NT2/D1 (cell line): ENCODE results near the gene STX8.

Source experiments
- DNase-seq: peaks from one replicate; pipeline ENCODE4 v3.0.0-alpha.2; 2011; ENCODE audit warnings: low read depth, low spot score
- H3K27me3 ChIP-seq: 2 replicates; pipeline ENCODE4 v1.6.0; 2011; ENCODE audit warnings: mild to moderate bottlenecking; ENCODE audit not compliant: insufficient read length, insufficient read depth
- H3K36me3 ChIP-seq: 2 replicates; pipeline ENCODE4 v1.6.1; 2011; ENCODE audit warnings: mild to moderate bottlenecking, low read length, mixed read lengths; ENCODE audit not compliant: insufficient read depth, insufficient read length
- H3K4me1 ChIP-seq: 2 replicates; pipeline ENCODE4 v1.5.1; 2011; ENCODE audit not compliant: insufficient read depth, insufficient read length
- H3K4me3 ChIP-seq: 2 replicates; pipeline ENCODE4 v1.5.1; 2011; ENCODE audit warnings: low read depth; ENCODE audit not compliant: insufficient read length
- H3K9ac ChIP-seq: 2 replicates; pipeline ENCODE4 v1.6.0; 2011; ENCODE audit warnings: low read depth; ENCODE audit not compliant: insufficient read length
- H3K9me3 ChIP-seq: 2 replicates; pipeline ENCODE4 v1.5.1; 2011; ENCODE audit warnings: mild to moderate bottlenecking, low read length; ENCODE audit not compliant: insufficient read depth
- SUZ12 ChIP-seq: IDR thresholded peaks from 2 replicates; pipeline ENCODE4 v1.6.1; 2011; ENCODE audit not compliant: insufficient read length, insufficient read depth; ENCODE audit errors: extremely low read depth
- YY1 ChIP-seq: IDR thresholded peaks from 2 replicates; pipeline ENCODE4 v1.6.1; 2011; ENCODE audit not compliant: insufficient read length, insufficient read depth
- ZNF274 ChIP-seq: IDR thresholded peaks from 2 replicates; pipeline ENCODE4 v1.6.1; 2011; ENCODE audit warnings: mild to moderate bottlenecking, low read depth, low read length

Gene STX8

DNA sequence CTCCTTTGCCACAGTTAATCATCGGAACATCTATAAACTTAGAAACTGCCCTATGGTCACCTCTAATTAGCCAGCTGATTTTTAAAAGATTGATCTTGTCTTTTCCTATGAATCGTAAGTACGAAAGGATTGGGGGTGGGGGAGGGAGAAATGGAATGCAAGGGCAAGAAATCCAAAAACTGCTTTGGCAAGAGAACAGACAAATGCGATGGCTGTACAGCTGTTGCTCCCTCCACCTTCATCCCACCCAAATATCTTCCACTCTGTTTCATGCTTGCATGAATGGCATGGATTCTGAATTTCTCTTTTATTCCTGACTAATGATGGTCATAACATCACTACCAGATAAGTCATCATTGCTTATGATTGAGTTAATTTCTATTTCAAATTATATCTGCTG is 165.7 kb downstream of the STX8 start:
- H3K4me1 ChIP-seq: no peaks in the 10 kb centered on the region
- H3K27me3 ChIP-seq: no peaks in the 10 kb centered on the region
- TF ChIP-seq SUZ12 (no peak), YY1 (no peak), ZNF274 (no peak)
- no peak overlapping the region for H3K9ac ChIP-seq
- no peaks in the 10 kb centered on the region for H3K9me3 ChIP-seq
- H3K4me3 ChIP-seq: no peak overlapping the region
- no peaks in the 10 kb centered on the region for H3K36me3 ChIP-seq
- no peak for DNase-seq

DNA sequence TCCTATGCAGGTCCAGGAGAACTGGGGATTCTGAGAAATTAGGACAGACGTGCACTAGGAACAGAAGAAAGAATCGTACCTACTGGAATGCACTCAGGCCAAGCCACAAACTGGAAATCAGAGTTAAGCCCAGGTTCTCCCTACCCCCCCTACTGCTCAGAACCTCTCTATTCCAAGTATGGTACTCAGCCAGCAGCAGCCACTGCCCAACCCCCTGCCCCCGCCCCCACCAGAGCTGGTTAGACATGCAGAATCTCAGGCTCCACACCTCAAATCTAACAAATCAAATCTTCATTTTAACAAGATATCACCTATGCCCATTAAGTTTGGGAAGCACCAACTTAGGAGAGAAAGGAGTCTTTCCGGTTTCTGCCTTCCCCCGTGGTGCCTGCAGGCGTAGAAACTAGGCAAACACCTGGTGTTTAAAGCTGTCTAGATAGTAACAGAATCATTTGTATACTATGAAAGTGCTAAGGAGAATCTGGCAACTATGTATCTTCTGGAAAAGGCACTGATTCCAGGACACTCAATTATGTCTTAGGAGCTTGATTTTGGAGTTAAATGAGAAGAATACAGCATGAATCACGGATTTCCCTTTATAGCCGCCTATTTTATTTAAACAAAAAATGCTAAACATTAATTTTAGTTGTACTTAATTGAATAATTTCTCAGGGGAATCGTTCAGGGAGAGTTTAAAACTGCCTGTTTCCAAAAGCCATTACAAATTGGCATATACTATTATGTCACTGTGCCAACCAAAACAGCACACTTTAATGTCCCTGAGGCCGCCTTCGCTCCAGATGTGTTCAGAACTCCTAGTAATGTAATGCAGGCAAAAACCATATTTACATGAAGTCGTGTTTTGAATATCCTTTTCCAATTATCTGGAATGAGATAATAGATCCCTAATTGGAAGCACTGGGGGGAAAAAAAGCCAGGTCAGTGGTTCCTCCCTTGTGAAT is 166.5 kb downstream of the STX8 start:
- TF ChIP-seq ZNF274 (no peak), SUZ12 (no peak), YY1 (no peak)
- Histone ChIP-seq H3K4me1 (no peaks in the 10 kb centered on the region), H3K9ac (no peak overlapping the region), H3K36me3 (no peaks in the 10 kb centered on the region), H3K9me3 (no peaks in the 10 kb centered on the region), H3K4me3 (no peak overlapping the region), H3K27me3 (no peaks in the 10 kb centered on the region)
- no peak for DNase-seq

DNA sequence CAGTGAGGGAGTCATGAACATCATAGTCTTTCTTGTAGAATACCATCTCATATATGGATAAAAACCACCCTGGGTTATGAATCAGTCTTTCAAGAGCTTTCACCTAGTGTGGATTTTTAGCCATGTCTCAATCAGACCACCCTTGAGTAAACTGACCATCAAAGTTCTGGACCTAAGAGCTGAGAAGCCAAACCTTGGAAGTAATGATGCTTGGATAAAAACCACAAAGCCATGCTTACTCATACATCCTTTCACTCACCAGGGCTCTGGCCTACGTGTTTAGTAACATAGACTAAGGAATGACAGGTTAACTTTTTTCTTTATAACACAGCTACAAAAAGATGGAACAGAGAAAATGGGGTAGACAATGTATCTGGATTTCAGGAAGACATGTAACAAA is 167.2 kb downstream of the STX8 start:
- no peak overlapping the region for H3K4me3 ChIP-seq
- no peaks in the 10 kb centered on the region for H3K4me1 ChIP-seq
- H3K27me3 ChIP-seq: no peaks in the 10 kb centered on the region
- no peak for DNase-seq
- TF ChIP-seq SUZ12 (no peak), ZNF274 (no peak), YY1 (no peak)
- H3K9me3 ChIP-seq: no peaks in the 10 kb centered on the region
- H3K9ac ChIP-seq: no peak overlapping the region
- no peaks in the 10 kb centered on the region for H3K36me3 ChIP-seq

DNA sequence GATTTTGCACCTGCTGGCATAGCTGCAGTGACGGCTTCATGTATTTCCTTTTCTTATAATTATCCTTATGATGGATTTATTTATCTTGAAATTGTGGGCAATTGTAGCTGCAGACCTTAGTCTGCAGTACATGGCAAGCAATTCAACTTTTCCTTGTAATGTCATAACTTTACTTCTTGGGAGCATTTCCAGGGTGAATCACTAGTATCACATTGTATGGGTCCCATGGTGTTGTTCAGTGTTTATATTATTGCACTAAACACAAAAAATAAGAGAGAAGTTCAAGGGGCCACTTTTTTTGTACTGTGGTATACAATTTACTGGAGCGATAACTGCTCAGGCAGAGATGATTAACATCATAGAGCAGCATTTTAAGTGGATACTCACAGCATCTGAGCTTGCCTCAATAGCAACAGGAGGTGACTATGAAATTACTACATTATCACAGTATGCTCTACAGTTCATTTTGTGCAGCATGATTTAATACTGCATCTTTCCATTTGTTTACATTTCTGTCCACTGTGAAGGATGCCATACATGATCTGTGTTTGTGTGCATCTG is 169.5 kb downstream of the STX8 start:
- DNase-seq: no peak
- Histone ChIP-seq H3K4me3 (no peak overlapping the region), H3K27me3 (no peaks in the 10 kb centered on the region), H3K36me3 (no peaks in the 10 kb centered on the region), H3K9me3 (no peaks in the 10 kb centered on the region), H3K4me1 (no peaks in the 10 kb centered on the region), H3K9ac (no peak overlapping the region)
- TF ChIP-seq YY1 (no peak), SUZ12 (no peak), ZNF274 (no peak)

DNA sequence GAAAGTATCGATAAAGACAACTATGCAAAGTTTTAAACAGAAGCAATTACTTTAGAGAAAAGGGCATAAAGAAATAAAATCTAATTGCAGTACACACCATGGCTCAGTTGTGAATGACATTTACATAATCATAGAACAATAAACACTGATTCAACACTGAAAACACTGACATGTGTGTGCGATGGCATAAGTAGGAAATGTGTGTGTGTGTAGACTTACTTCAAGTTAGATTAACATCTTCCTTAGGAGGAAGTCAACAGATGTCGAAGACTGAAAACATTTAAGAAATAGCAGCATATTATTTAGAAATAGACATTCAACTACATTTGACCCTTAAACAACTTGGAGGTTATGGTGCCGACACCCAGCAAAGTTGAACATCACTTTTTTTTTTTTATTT is 172.4 kb downstream of the STX8 start:
- DNase-seq: no peak
- no peaks in the 10 kb centered on the region for H3K9me3 ChIP-seq
- H3K4me3 ChIP-seq: no peak overlapping the region
- H3K27me3 ChIP-seq: no peaks in the 10 kb centered on the region
- H3K4me1 ChIP-seq: no peaks in the 10 kb centered on the region
- H3K36me3 ChIP-seq: no peaks in the 10 kb centered on the region
- TF ChIP-seq ZNF274 (no peak), SUZ12 (no peak), YY1 (no peak)
- H3K9ac ChIP-seq: no peak overlapping the region

DNA sequence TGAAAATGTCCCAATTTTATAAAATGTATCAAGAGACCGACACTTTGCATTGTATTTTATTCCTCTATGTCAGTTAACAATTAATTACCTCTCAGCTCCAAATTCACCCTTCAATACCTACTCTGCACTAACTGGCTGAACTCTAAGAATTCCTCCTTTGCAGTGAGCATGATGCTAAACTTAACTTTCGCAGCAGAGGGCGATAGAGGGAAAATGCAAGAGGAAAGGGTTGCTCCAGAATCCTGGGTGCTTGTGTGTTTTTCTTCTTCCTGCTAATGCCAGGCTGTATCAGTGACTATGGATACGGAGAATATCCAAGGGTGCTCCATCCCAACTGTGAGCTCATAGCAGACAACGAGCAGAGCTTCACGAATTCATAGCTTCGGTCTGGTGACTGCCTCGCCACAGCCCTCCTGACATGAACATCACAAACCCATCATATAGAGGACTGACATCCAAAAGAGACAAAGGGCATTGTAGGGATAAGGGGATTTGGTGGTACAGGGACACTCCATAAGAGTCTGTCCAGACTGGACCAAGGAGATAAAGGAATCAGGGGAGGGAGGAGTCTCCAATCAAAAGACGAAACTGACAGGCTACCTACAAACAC is 172.9 kb downstream of the STX8 start:
- Histone ChIP-seq H3K4me1 (no peaks in the 10 kb centered on the region), H3K4me3 (no peak overlapping the region), H3K9ac (no peak overlapping the region), H3K27me3 (no peaks in the 10 kb centered on the region), H3K36me3 (no peaks in the 10 kb centered on the region), H3K9me3 (no peaks in the 10 kb centered on the region)
- TF ChIP-seq YY1 (no peak), SUZ12 (no peak), ZNF274 (no peak)
- DNase-seq: peak; percentile 50

DNA sequence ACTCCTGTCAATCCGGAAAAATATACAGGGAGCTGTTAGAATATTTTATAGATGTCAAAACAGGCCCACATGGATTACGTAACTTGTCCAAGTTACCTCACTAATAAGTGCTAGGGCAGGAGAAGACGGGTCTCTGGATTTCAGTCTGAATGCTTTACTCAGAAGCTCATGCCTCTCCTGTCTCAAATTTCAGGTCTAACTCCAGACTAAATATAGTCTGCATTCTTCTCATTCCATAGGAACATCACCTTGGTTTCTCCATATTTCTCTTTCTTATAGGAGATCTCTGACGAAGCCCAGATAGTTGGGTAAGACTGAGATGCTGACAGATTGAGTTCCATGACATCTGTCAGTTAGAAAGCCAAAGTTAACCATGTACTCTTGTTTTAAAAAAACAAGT is 174.2 kb downstream of the STX8 start:
- no peak for DNase-seq
- H3K27me3 ChIP-seq: no peaks in the 10 kb centered on the region
- no peak overlapping the region for H3K9ac ChIP-seq
- no peaks in the 10 kb centered on the region for H3K9me3 ChIP-seq
- no peaks in the 10 kb centered on the region for H3K36me3 ChIP-seq
- H3K4me1 ChIP-seq: no peaks in the 10 kb centered on the region
- no peak for TF ChIP-seq ZNF274
- TF ChIP-seq YY1: no peak
- no peak for TF ChIP-seq SUZ12
- H3K4me3 ChIP-seq: no peak overlapping the region
